ENCODE results near the gene RTL3.
"Not testable (repeated sequence)": the region's sequence is repeated elsewhere in the genome, so short reads cannot be mapped to it uniquely, and the experiment has no call there.

Gene RTL3, protein sequence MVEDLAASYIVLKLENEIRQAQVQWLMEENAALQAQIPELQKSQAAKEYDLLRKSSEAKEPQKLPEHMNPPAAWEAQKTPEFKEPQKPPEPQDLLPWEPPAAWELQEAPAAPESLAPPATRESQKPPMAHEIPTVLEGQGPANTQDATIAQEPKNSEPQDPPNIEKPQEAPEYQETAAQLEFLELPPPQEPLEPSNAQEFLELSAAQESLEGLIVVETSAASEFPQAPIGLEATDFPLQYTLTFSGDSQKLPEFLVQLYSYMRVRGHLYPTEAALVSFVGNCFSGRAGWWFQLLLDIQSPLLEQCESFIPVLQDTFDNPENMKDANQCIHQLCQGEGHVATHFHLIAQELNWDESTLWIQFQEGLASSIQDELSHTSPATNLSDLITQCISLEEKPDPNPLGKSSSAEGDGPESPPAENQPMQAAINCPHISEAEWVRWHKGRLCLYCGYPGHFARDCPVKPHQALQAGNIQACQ

DNA sequence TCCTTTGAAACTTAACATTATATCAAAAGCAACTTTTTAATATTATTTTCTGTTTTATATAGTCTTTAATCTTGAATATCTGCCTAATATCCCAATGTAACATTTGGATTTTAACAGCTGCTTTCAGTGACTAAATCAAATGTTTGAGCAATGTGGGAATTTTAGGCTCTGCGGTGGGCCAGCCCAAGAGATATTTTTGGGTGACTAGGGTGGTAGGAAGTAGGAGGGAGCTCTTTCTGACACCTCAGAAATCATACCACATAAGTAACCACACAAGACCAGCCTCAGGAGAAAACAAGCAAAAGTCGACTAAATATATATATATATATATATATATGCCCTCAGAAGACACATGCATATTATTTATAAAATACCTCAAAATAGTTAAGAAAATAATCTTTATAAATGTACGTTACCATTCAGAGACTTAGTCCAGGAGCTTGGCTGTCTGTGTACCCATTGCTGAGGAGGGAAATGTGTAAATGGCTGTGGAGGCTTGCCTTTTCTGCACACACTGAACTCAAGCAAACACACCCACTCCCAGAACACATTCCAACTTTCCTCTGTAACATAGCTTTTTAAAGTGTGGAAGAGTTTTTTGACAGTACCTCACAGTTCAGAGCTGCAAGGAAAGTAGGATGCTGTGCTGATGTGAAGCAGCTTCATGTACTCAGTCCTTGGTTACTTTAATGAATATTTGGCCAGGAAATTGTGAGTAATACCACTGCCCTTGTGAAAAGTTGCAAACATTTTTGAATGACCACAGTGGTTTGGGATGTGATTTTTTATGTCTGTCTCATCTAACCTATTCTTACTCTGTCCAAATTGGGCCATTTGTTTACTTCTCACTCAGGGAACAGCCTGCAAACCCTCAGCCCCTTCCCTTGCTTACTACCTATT lies at the start of gene RTL3:
Gene RTL3, minus strand, starts transcription at position 484 of the 900 bp plus-strand sequence. CDS start 908 bp downstream, outside the sequence.
- DNase-seq, result no peak

DNA sequence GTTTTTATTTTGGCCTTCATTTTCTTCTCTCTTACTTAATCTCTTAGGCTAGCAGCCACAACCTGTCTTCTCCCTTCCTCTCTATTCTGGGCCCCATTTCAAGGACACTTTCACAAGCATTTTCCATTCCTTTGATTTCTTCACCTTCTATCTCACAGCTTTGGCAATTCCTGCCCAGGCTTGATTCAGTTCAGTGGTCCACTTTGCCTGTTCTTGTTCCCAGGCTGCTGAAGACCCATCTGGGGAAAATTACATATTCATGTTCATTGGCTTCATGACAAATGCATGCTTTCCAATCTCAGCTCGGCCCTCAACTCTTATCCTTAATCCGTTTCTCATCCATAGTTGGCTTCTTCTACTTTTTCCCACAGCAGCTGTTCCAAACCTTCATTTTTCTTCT lies 49.7 kb upstream of the RTL3 start:
- DNase-seq, result no peak

DNA sequence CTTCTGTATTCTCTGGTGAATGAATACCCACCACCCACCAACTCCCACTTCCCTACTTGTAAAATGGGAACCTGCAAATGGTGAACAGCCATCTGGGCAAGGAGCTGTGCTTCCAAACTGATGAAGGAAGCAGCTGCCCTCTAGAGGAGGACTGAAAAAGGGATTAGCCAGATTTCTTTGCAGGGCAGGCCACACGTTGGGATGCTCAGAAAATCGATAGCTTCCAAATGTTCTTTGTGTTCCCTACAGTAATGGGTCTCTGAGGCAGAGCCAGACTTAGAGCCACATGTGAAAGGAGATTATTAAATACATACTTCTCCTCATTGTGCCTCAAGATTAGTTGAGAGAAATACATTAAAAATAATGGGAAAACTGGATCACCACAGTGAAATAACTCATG lies 49.1 kb upstream of the RTL3 start:
- DNase-seq, result no peak

DNA sequence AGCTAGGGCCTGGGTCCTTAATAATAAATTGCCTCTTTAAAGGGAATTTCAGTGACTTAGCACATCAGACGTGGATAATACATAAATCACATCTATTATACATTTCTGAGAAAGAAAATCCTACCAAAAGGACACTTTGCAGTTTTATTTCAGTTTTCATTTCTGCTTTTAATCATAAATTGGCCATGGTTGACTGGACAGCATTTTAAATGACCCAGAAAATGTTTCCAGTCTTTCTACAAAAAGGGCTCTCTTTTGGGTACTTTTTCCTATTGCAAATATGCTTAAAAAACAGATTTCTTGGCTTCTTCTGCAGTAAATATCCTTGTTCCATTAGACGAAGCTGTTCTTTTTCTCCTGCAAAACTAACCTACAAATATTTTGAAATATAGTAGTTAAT lies 46.9 kb upstream of the RTL3 start:
- DNase-seq, result no peak

DNA sequence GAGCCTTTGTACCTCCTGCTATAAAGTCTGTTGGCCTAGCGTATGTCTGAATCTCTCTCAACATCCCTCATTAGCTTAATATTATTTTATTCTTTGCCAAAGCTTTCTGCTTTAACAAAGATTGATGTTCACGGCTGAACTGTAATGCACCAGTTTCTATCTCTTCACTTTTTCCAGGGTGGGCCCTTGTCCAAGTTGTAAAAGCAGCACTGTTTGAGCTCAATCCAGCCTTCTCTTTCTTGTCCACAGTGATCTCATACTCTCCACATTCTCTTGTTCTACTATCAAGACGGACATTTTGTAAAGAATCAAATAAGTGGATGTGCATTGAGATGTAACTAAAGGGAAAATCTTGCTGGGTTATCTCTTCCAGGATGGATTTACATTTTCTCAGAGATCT lies 34.4 kb upstream of the RTL3 start:
- DNase-seq, result no peak

DNA sequence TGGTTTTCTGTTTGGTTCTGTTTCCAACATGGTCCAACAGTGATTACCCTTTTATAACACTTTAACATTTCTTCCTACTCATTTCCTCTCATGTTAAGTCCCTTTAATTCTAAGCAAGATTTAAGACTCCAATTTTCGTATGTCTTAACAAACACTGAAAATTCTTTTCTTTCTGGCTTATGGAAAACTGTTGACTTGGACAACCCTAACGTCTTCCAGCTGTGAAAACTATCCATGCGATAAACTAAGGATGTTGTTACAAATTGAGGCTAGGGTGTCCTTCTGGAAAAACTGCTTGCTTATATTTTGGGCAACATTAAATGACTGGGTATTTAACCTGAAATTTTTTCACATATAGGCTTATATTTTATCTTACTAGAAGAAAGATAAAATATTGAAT lies 33.9 kb upstream of the RTL3 start:
- DNase-seq, result no peak

DNA sequence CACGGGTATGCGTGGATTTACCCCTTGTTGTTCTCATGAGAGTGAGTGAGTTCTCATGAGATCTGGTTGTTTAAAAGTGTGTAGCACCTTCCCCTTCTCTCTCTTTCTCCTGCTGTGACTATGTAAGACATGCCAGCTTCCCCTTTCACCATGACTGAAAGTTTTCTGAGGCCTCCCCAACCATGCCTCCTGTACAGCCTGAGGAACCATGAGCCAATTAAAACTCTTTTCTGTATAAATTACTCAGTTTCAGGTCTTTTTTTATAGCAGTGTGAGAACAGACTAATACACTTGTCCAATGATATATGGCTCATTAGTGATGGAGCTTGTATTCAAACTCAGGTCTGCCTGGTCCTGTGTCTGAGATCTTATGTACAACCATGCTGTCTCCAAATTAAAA lies 28.5 kb upstream of the RTL3 start:
- DNase-seq, result no peak

DNA sequence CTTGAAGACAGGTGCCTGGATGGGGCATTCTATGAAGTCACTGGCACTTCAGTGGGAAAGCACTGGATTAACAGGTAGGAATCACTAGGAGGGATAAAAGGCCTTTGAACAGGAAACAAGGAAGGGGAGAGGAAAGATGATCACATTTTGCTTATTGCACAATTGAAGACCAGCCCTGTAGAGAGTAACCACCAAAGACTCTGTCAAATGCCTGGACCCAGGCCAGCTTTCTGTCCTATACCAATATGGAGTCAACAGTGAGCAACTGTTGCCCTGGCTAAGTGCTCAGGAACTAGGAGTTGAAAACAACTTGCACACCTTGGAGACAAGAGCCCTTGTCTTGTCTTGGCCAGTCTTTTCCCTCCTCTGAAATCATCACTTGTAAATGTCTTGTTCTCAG lies 14.1 kb upstream of the RTL3 start:
- no peak for DNase-seq

DNA sequence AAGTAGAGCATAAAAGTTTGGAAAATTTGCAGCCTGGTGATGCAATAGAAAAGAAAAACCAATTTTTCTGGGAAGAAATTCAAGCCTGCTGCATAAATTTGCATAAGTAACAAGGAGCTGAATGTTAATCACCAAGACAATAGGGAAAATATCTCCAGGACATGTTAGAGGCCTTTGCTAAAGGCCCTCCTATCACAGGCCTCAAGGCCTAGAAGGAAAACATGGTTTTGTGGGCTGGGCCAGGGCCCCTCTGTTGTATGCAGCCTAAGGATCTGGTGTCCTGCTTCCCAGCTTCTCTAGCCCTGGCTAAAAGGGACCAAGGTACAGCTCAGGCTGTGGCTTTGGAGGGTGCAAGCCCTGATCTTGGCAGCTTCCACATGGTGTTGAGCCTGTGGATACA lies 6.2 kb upstream of the RTL3 start:
- DNase-seq, result no peak

DNA sequence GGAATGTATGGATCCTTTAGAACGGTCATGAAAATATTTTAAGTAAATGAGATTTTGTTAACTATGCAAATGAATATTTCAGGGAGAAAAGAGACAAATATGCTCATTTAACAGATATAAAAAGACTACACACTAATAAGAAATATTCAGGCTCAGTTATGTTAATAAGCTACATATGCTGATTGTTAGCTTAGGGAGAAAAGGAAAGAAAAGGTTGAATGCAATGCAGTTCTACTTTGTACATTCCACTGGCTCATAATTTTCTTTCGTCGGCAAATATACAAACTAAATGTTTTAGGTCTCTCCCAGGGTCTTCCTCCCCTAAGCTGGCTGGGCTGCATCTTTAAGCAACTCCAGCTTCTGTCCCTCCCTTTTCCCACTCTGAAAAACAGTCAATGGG lies 2.7 kb upstream of the RTL3 start:
- DNase-seq, result no peak

DNA sequence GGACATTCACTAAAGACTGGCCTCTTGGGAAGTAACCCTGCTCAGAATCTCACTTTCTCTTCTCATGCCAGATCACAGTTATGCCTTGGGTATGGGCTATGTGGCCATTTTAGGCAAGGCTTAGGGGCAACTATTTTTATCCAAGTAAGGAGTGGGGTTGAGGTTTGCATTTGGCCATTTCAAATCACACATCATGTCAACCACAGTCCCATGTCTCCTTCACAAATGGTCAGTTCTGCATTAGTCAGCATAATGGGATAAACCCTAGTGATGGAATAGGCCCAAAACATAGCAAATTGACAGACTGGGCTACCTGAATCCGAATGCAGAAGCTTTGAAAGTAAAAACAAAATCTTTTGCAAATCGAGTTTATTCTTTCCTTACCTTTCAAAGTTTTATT lies 827 bp upstream of the RTL3 start:
- no peak for DNase-seq

DNA sequence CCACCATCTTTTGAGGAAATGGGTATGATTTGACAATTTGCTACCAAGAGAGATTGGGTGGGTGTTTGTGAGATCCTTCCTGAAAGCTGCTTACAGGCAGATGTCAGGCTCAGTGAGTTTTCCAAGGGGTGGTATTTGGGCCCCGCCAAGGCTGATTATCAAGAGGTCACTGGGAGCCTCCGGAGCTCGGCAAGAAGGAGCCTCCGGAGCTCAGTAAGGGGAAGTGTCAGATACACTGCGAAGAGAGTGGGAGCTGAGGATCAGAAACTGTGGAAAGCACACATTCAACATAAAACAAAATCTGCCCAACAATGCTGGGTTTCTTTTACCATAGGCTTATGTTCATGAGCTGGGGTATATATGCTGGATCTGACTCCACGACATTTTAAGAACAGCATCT lies 714 bp downstream of the RTL3 start:
- no peak for DNase-seq

DNA sequence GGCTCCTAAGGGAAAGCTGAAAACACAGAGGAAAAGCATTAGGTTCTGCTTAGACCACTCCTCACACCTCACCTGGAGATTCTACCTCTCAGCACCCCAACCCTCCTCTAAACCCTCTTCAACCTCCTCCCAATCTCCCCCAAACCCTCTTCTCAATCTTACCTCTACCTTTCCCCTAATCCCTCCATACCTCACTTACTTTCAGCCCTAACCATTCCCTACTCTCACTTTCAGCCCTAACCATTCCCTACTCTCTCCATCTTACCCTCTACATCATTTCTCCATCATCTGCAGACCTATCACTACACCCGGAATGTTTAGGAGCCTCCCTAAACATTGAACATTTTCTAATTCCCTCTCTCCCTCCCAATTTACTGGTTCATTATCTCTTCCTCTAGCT lies 3.5 kb downstream of the RTL3 start:
- DNase-seq, result no peak

DNA sequence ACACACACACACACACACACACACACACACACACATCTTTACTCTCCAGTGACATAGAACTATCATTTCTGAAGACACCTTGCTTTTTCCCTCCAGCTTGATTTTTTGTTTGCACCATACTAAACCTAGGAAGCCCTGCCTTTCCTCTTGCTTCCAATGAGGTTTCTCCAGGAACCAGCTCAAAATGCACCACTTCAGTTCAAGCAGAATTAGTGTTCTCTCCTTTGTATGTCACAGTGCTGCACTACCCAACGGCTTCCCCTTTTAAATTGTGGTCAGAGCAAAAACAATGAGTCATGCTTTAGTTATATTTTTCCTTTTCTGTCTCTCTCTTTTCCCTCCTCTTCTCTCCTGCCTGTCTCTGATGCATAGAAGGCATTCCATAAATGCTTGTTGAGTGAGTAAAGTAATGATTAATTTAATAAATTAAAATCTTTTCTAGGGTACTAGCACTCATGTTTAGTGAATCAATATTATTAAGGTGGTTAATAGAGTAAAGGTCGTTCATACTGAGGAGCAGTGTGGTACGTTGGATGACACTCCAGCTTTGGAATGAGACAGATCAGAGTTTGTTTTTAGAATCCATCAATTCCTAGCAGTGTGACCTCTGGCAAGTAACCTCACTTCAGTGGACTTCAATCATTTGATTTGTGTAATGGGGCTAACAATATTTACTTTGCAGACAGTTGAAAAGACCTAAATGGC lies 5.9 kb downstream of the RTL3 start:
- no peak for DNase-seq

DNA sequence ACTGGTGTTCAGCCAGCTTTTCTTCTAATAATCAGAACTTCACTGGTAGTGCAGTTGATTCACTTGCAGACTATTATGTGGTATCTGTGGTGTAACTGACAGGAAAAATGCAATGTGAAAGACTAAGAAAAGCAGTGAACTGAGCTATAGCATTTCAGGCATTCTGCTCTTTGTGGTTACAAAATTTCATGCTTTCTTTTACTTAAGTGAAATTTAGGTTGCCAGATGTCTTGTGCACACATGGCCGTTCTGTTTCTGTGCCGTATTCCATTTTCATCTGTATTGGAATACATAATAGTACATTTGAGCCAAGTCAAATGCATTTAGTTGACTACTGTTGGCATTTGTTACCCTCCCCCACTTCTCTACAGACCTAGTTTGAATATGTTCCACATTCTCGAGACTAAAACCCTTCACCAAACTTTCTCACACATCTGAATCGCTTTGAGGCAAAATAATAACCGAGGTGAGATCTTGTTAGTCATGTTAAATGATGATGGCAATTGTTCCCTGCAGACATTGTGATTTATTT lies 8.2 kb downstream of the RTL3 start:
- no peak for DNase-seq

DNA sequence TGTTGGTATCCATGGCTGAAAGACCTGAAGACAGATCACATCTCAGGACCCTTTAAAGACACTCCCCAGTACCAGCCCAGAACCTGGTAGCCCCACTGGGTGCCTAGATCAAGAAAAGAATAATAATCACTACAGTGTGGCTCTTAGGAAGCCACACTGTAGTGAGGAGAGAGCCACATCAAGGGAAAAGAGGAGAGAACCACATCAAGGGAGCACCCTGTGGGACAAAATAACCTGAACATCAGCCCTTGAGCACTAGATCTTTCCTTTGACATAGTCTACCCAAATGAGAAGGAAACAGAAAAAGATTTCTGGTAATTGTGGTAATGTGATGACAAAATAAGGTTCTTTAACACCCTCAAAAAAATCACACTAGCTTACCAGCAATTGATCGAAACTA lies 15.3 kb downstream of the RTL3 start:
- DNase-seq, result no peak

DNA sequence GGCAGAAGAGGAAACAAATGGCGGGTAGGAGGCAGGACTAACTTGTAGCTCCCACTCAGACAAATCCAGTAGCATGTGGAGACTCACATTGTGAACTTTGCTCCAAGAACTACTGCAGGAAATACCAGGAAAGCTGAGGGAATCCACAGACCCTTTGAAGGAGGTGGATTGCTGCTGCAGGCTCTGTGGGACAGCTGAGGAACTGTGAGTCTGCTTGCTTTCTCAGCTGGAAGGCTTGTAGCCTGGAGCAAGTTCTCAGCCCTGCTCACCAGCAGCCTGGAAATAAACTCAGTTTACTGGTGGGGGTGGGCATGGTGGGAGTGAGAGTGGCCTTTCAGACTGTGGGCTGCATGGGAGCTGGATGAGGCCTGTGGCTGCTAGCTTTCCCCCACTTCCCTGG lies 16.0 kb downstream of the RTL3 start:
- DNase-seq, result no peak

DNA sequence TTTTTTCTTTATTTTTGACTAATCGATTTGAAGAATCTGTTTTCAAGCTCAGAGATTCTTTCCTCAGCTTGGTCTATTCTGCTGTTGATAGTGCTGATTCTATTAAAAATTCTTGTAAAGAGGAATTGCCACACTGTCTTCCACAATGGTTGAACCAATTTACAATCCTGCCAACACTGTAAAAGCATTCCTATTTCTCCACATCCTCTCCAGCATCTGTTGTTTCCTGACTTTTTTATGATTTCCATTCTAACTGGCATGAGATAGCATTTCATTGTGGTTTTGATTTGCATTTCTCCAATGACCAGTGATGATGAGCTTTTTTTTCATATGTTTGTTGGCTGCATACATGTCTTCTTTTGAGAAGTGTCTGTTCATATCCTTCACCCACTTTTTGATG lies 23.0 kb downstream of the RTL3 start:
- not testable (repeated sequence) for DNase-seq

DNA sequence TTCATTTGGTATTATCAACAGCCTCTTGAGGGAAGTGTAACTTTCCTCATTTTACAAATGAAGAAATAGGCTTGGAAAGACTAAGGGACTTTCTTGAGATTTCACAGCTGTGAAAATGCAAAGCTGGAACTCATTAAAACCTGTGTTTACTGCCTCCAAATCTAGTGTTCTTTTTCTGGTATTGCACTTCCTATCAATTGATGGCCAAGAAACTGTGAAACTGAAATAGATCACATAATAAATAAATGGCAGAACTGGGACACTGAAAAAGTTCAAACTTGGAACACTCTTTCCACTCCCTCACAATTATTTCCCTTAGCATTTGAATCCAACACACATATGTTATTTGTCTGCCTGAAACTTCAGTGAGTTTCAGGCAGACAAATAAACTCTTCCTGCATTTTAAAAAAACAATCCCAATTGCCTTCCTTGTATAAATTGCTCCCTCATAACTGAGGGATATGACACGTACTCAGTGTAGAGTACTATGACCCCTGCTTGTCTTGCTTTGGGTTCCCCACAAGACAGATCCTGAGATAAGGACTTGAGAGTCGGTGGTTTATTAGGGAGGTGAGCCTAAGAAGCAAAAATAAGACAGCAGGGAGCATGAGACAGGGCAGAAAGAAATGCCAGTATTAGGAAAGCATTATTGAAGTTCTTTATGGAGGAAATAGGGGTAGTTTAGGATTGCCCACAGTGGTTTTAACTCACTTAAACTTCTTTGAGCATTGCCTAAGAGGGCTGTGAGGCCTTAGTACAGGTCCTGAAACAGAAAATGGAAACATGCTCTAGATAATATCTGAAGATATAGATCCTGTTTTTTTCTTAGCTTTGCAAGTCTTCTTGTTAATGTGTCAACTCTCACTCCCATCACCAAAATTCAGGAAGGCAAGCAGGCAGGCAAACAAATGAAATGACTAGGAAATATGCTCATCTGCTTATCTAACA lies 33.9 kb downstream of the RTL3 start:
- DNase-seq, result no peak

DNA sequence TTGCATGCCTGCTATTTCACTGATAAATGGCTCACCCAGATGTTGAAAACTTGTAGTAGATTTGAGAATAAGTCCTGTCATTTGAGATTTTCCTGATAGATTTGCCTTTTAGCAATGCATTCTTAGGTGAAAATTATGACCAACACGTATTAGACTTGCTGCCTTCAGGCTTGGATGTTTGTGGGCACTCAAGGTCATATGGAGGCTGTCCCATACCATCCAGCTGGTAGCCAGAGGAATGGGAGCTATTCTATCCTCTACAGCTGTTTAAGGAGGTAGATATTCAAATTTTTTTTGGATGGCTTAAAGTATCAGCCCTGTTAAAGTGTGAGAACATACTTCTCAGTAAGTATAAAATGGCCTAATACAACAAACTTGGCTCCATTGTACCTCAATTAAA lies 34.7 kb downstream of the RTL3 start:
- DNase-seq, result no peak

DNA sequence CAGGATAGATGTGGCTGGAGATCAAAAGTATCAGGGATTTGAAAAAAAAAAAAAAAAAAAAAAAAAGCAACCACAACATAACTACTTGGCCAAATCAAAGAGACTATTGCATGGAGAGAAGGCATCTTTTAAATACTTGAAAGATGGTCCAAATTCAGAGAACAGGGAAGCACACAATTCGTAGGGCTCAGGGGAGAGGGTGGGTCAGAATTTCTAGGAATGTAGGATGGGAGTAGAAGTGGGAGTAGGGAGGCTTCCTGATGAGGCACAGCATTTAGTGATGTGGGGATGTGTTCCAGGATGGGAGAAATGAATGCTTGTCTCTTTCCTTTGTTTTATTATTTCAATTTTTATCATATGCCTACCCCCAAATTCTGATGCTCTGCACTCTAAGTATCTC lies 36.3 kb downstream of the RTL3 start:
- DNase-seq, result no peak

DNA sequence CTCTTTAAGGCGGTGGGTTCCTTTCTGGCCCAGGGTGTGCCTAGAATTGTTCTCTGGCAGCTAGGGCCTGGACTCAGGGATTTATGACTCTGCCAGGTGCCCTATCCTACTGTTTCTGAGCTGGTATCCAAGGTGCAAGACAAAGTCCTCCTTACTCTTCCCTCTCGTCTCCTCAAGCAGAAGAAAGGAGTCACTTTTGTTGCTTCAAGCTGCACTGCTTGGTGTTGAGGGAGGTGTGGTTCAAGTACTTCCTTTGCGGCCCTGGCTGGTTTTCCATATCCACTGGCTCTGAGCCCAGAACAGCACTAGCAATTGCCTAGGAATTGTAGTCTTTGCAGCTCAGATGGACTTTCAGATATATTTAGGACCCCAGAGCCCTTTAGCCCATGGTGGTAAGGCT lies 39.3 kb downstream of the RTL3 start:
- no peak for DNase-seq

Data from NCI-H2081 (cell line).